Erythroblast (primary cell): ENCODE measurements around the gene METRNL.

Experiments used
- GATA1 ChIP-seq: IDR thresholded peaks from 2 replicates; pipeline ENCODE4 v1.6.1; 2011; ENCODE audit warnings: low read depth, mild to moderate bottlenecking, control low read depth, low read length, moderate library complexity
- POLR2A ChIP-seq: IDR thresholded peaks from 2 replicates; pipeline ENCODE4 v1.6.1; 2011; ENCODE audit warnings: mild to moderate bottlenecking, low read length

DNA sequence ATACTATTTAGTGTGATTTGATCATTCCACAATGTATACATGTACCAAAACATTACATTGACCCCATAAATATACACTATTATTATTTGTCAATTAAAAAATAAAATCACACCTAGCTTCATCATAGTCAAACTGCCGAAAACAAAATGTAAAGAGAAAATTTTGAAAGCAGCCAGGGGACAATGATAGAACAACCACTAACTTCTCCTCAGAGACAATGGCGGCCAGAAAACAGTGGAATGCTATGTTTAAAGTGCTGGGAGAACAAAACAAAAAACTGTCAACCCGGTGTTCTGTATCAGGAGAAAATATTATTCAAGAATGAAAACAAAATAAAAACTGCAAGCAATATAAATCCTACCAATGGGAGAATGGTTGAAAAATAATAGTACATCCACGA, 63.2 kb downstream of the METRNL start:
- TF ChIP-seq POLR2A (no peak), GATA1 (no peak)
